B cell (primary cell): ENCODE data around the gene NYNRIN. TPM values are rescaled to one million over a fixed set of nuclear protein-coding genes. Genes with fewer than 3 reads are reported as not detected.

Source experiments
- ATAC-seq: fragments of 200-7000 bp; cut with Tn5 transposase; one replicate; pipeline ENCODE4 v1.10.0; 2021; ENCODE audit warnings: low read depth, mild to moderate bottlenecking, moderate number of reproducible peaks, moderate library complexity
- CTCF ChIA-PET: fragments of 350-600 bp; sonication (Branson Sonifier 250); formaldehyde crosslinking; loops from one replicate; lab custom pipeline; 2021; ENCODE audit warnings: antibody characterized with exemption, inconsistent platforms; lab: Charles Lee
- POLR2A ChIA-PET: fragments of 350-600 bp; sonication (Branson Sonifier 250); formaldehyde crosslinking; loops from one replicate; lab custom pipeline; 2021; ENCODE audit warnings: antibody characterized with exemption; lab: Charles Lee
- DNase-seq: peaks from one replicate; pipeline ENCODE4 v3.0.0; 2013
- H2AFZ ChIP-seq: 2 replicates; pipeline ENCODE4 v1.6.1; 2012; ENCODE audit warnings: mild to moderate bottlenecking, low read depth, low read length; ENCODE audit not compliant: insufficient read depth, poor library complexity, severe bottlenecking
- H3K27ac ChIP-seq, 2 donors: 1 replicate in 1 of 2; 2 replicates in 1 of 2; pipeline ENCODE4 v1.5.1; 2012 to 2013; ENCODE audit warnings: low read length in 2 of 2, mild to moderate bottlenecking in 2 of 2, moderate library complexity in 1 of 2
- H3K27me3 ChIP-seq, 4 experiments: fragments of 200-600 bp in 1 of 4; sonication (generic) in 1 of 4; replicated peaks in 1 of 4; 1 replicate in 2 of 4; 2 replicates in 2 of 4; pipeline versions ENCODE4 v1.6.1 to v1.7.0; 2013 to 2016; ENCODE audit warnings: low read length in 3 of 4, mild to moderate bottlenecking in 2 of 4, mixed read lengths in 1 of 4, moderate library complexity in 1 of 4; ENCODE audit not compliant: insufficient read depth in 4 of 4, control insufficient read depth in 3 of 4; ENCODE audit errors: control extremely low read depth in 1 of 4
- H3K36me3 ChIP-seq, 2 experiments: replicated peaks in 1 of 2; 1 replicate in 1 of 2; 2 replicates in 1 of 2; pipeline versions ENCODE4 v1.6.1 to v1.7.1; 2013; ENCODE audit warnings: low read length in 1 of 2; ENCODE audit not compliant: insufficient read depth in 2 of 2, control insufficient read depth in 1 of 2; ENCODE audit errors: control extremely low read depth in 1 of 2, extremely low read depth in 1 of 2
- H3K4me1 ChIP-seq, 2 donors: fragments of 200-600 bp in 1 of 2; sonication (generic) in 1 of 2; 1 replicate in 1 of 2; 2 replicates in 1 of 2; pipeline versions ENCODE4 v1.5.1 to v1.6.1; 2013 to 2017; ENCODE audit warnings: low read length in 2 of 2; ENCODE audit not compliant: control insufficient read depth in 2 of 2, insufficient read depth in 2 of 2
- H3K4me2 ChIP-seq: replicated peaks from 2 replicates; pipeline ENCODE3; 2012; ENCODE audit warnings: mild to moderate bottlenecking, low read depth, low read length; ENCODE audit not compliant: poor library complexity, severe bottlenecking
- H3K4me3 ChIP-seq, 5 experiments: fragments of 200-600 bp in 1 of 5; sonication (generic) in 1 of 5; 1 replicate in 3 of 5; 2 replicates in 2 of 5; pipeline versions ENCODE4 v1.5.1 to v1.7.0; 2011 to 2016; ENCODE audit warnings: low read length in 4 of 5, mild to moderate bottlenecking in 4 of 5, low read depth in 2 of 5, control low read depth in 1 of 5, moderate library complexity in 1 of 5; ENCODE audit not compliant: insufficient read depth in 1 of 5; ENCODE audit errors: control extremely low read depth in 1 of 5, extremely low read depth in 1 of 5
- H3K79me2 ChIP-seq: fragments of 200-600 bp; sonication (generic); one replicate; pipeline ENCODE4 v1.6.0; 2016; ENCODE audit warnings: low read length; ENCODE audit not compliant: control insufficient read depth, insufficient read depth
- H3K9ac ChIP-seq: fragments of 200-600 bp; sonication (generic); 2 replicates; pipeline ENCODE4 v1.6.1; 2017; ENCODE audit warnings: mild to moderate bottlenecking, low read length, moderate library complexity
- H3K9me3 ChIP-seq, 3 donors: one replicate each; pipeline versions ENCODE4 v1.6.1 to v1.7.1; 2013; ENCODE audit warnings: low read length in 2 of 3; ENCODE audit not compliant: control insufficient read depth in 2 of 3, insufficient read depth in 1 of 3; ENCODE audit errors: control extremely low read depth in 1 of 3
- H4K20me1 ChIP-seq: 2 replicates; pipeline ENCODE4 v1.6.0; 2012; ENCODE audit warnings: mild to moderate bottlenecking, low read length; ENCODE audit not compliant: insufficient read depth, control insufficient read depth, poor library complexity, severe bottlenecking
- H3K27ac Mint-ChIP-seq: one replicate; pipeline ENCODE4 v1.8.0; 2021; ENCODE audit warnings: mixed read lengths
- H3K27me3 Mint-ChIP-seq: one replicate; pipeline ENCODE4 v1.8.0; 2021; ENCODE audit warnings: mixed read lengths
- H3K4me1 Mint-ChIP-seq: one replicate; pipeline ENCODE4 v1.8.0; 2021; ENCODE audit warnings: mixed read lengths
- H3K4me3 Mint-ChIP-seq: one replicate; pipeline ENCODE4 v1.8.0; 2021; ENCODE audit warnings: mixed read lengths
- H3K9me3 Mint-ChIP-seq: one replicate; pipeline ENCODE4 v1.8.0; 2022; ENCODE audit warnings: mixed read lengths; ENCODE audit not compliant: insufficient read depth
- EZH2 ChIP-seq: IDR thresholded peaks from 2 replicates; pipeline ENCODE4 v1.6.1; 2012; ENCODE audit warnings: borderline replicate concordance, low read depth, mild to moderate bottlenecking, moderate library complexity, low read length; ENCODE audit not compliant: insufficient read depth, poor library complexity, severe bottlenecking
- WGBS: methylation state at CpG from one replicate; pipeline ENCODE4 v1.1.5; 2013; ENCODE audit warnings: missing lambda C conversion rate; ENCODE audit not compliant: insufficient coverage; 5-methylcytosine and 5-hydroxymethylcytosine counted together
- intact Hi-C: fragments of 100-400 bp; cut with micrococcal nuclease; formaldehyde crosslinking; loops from one replicate; pipeline ENCODE4 v1.10.0; 2022
- polyA plus RNA-seq: library from polyadenylated mRNA; depleted of rRNA; stranded (reverse); fragments of >200 nt; gene quantifications from 2 replicates; pipeline ENCODE4 v1.2.3, GENCODE V29; 2012
- total RNA-seq, 2 donors: library from RNA; stranded (reverse); fragments of 120-200 nt in 1 of 2; gene quantifications; 1 replicate in 1 of 2; 2 replicates in 1 of 2; pipeline versions ENCODE4 v1.2.3 to v1.2.4, GENCODE V29; 2013 to 2022
- TF ChIP-seq, protein P1 (sequence below): fragments of 200-600 bp; IDR thresholded peaks from one replicate; pipeline ENCODE4 v1.8.0; 2022; ENCODE audit warnings: antibody characterized with exemption, mild to moderate bottlenecking

Gene NYNRIN
- total and polyA plus RNA-seq, 2 donors (not counting 1 experiment from before 2014, with no cell fraction given) = 0.04 to 0.34 TPM

DNA sequence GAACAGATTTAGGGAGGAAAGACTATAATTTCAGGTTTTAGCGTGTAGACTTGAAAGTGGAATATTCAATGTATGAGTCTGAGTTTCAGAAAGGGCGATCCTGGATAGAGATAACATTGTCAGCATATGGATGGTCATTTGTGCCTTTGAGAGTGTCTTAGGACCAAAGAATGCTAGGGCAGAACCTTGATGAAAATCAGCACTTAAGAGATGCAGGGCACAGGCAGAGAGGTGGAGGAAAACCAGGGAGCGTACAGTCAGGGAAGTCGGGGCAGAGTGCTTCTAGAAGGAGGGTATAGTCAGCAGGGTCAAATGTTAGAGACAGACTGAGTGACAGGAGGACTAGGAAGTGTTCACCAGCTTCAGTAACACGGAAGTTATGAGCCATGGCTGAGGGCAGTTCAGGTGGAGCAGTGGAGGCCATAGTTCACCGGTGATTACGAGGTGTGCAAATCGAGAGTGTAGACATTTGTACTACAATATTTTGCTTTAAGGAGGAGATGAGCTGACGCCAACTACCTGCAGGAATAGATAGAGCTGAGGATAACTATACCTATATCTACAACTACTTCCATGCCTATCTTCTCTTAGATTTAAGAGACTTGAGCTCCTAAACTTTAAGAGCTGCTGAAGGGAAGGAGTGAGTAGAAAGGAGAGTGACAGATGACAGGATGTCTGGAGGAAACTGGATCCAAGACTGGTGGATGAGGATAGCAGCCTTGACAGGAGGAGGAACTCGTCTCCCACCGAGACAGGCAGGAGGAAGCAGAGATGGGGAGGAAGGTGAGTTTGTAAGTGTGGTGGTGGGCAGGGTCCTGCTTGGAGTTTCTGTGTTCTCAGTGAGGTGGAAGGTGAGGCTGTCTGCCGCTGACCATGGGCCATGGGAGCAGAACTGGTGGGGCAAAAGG lies 24.1 kb downstream of the NYNRIN start:
- H3K36me3 ChIP-seq = no peaks in the 10 kb centered on the region
- no peaks in the 10 kb centered on the region for H3K9me3 ChIP-seq
- ChIA-PET POLR2A (no interaction called here), CTCF (interaction anchor here (0.7 to 17.4 kb wide), 7 partner anchors 9 to 1079 kb away, joined by 3 to 650 read pairs (median 13); partner anchors contain the start of genes ADCY4, CIDEB and RIPK3)
- 50% methylated on average over 9 of the region's 12 CpGs for WGBS
- Mint-ChIP-seq H3K4me3 (no peak overlapping the region), H3K9me3 (no peaks in the 10 kb centered on the region), H3K27ac (no peak overlapping the region), H3K27me3 (peaks cover 16% of the 10 kb centered on the region), H3K4me1 (peaks cover 5% of the 10 kb centered on the region)
- H3K27me3 ChIP-seq = peaks cover 0 to 21% (median 5%) of the 10 kb centered on the region in 4 experiments
- peaks cover 4% of the 10 kb centered on the region for H3K79me2 ChIP-seq
- intact Hi-C loops = no loop called here
- DNase-seq (no peak), ATAC-seq (no peak)
- H3K27ac ChIP-seq = no peak overlapping the region
- no peak overlapping the region for H3K4me3 ChIP-seq
- H3K9ac ChIP-seq = no peak overlapping the region
- no peak for TF ChIP-seq EZH2
- TF ChIP-seq, protein P1, sequence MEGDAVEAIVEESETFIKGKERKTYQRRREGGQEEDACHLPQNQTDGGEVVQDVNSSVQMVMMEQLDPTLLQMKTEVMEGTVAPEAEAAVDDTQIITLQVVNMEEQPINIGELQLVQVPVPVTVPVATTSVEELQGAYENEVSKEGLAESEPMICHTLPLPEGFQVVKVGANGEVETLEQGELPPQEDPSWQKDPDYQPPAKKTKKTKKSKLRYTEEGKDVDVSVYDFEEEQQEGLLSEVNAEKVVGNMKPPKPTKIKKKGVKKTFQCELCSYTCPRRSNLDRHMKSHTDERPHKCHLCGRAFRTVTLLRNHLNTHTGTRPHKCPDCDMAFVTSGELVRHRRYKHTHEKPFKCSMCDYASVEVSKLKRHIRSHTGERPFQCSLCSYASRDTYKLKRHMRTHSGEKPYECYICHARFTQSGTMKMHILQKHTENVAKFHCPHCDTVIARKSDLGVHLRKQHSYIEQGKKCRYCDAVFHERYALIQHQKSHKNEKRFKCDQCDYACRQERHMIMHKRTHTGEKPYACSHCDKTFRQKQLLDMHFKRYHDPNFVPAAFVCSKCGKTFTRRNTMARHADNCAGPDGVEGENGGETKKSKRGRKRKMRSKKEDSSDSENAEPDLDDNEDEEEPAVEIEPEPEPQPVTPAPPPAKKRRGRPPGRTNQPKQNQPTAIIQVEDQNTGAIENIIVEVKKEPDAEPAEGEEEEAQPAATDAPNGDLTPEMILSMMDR = no peak
- H3K4me1 ChIP-seq = peaks cover 7 to 19% of the 10 kb centered on the region in 2 donors
- H4K20me1 ChIP-seq = no peaks in the 10 kb centered on the region
- H3K4me2 ChIP-seq = no peak overlapping the region
- peak overlapping the region; percentile 40 for H2AFZ ChIP-seq

- no peak overlapping the region for H3K27ac ChIP-seq
- peaks cover 0 to 3% (median 0%) of the 10 kb centered on the region in 4 experiments for H3K27me3 ChIP-seq
- intact Hi-C loops = no loop called here
- ChIA-PET CTCF (interaction anchor here (1.2 to 17.4 kb wide), 5 partner anchors 10 to 91 kb away, joined by 3 to 650 read pairs (median 21); partner anchors contain the start of genes ADCY4 and RIPK3), POLR2A (no interaction called here)
- Mint-ChIP-seq H3K9me3 (no peaks in the 10 kb centered on the region), H3K27me3 (peaks cover 5% of the 10 kb centered on the region), H3K4me3 (no peak overlapping the region), H3K4me1 (peaks cover 13% of the 10 kb centered on the region), H3K27ac (no peak overlapping the region)
- no peak overlapping the region for H3K9ac ChIP-seq
- no peaks in the 10 kb centered on the region for H3K9me3 ChIP-seq
- peaks cover 23% of the 10 kb centered on the region for H3K79me2 ChIP-seq
- no peak for DNase-seq
- TF ChIP-seq, protein P1 = no peak
- no peak for TF ChIP-seq EZH2
- H3K4me2 ChIP-seq = no peak overlapping the region
- H3K4me1 ChIP-seq = peaks cover 16 to 30% of the 10 kb centered on the region in 2 donors
- no peak for ATAC-seq
- no peaks in the 10 kb centered on the region for H4K20me1 ChIP-seq
- H3K4me3 ChIP-seq = no peak overlapping the region
- H2AFZ ChIP-seq = no peak overlapping the region
- H3K36me3 ChIP-seq = no peaks in the 10 kb centered on the region
- WGBS = 100% methylated on average over 1 of the region's 3 CpGs
Observed at GRCh38 chr14:24425704-24426103, 26.9 kb downstream of the NYNRIN start.
